IPS-NIHi11 (cell line): ENCODE results near the gene SIL1.
"Not testable (repeated sequence)": the region's sequence is repeated elsewhere in the genome, so short reads cannot be mapped to it uniquely, and the experiment has no call there.

Experiments
- DNase-seq: peaks from one replicate; pipeline ENCODE4 v3.0.0; 2012; ENCODE audit warnings: mixed read lengths, low spot score

The SIL1 gene

GRCh38 chr5:138942861-138943260 is 255.3 kb downstream of the SIL1 start:
- no peak for DNase-seq

GRCh38 chr5:138942066-138942465 is 256.1 kb downstream of the SIL1 start:
- DNase-seq: no peak

GRCh38 chr5:138938526-138938925 is 259.6 kb downstream of the SIL1 start:
- no peak for DNase-seq

- DNase-seq: no peak
Observed at GRCh38 chr5:138937392-138938387, 260.5 kb downstream of the SIL1 start.

GRCh38 chr5:138936968-138937345 is 261.2 kb downstream of the SIL1 start:
- DNase-seq: no peak

- DNase-seq: no peak
Observed at GRCh38 chr5:138936225-138936967, 261.8 kb downstream of the SIL1 start.

GRCh38 chr5:138935466-138935865 is 262.7 kb downstream of the SIL1 start:
- DNase-seq: no peak

- DNase-seq: no peak
Observed at GRCh38 chr5:138934971-138935370, 263.2 kb downstream of the SIL1 start.

GRCh38 chr5:138933522-138934290 is 264.5 kb downstream of the SIL1 start:
- DNase-seq: no peak

GRCh38 chr5:138932171-138932810 is 265.9 kb downstream of the SIL1 start:
- DNase-seq: peak; percentile 68

- no peak for DNase-seq
Observed at GRCh38 chr5:138930371-138931097, 267.6 kb downstream of the SIL1 start.

- no peak for DNase-seq
Observed at GRCh38 chr5:138929571-138929955, 268.6 kb downstream of the SIL1 start.

- DNase-seq: no peak
Observed at GRCh38 chr5:138927979-138928378, 270.2 kb downstream of the SIL1 start.

- DNase-seq: no peak
Observed at GRCh38 chr5:138927544-138927943, 270.6 kb downstream of the SIL1 start.

GRCh38 chr5:138926688-138927448 is 271.3 kb downstream of the SIL1 start:
- no peak for DNase-seq

GRCh38 chr5:138926257-138926656 is 271.9 kb downstream of the SIL1 start:
- no peak for DNase-seq

- DNase-seq: no peak
Observed at GRCh38 chr5:138925090-138925635, 273.0 kb downstream of the SIL1 start.

- no peak for DNase-seq
Observed at GRCh38 chr5:138922494-138922893, 275.7 kb downstream of the SIL1 start.

- not testable (repeated sequence) for DNase-seq
Observed at GRCh38 chr5:138921362-138921761, 276.8 kb downstream of the SIL1 start.

GRCh38 chr5:138920181-138920580 is 278.0 kb downstream of the SIL1 start:
- DNase-seq: no peak
